IMR-90 (cell line): ENCODE data around the gene DAG1. TPM values are rescaled to one million over a fixed set of nuclear protein-coding genes. Genes with fewer than 3 reads are reported as not detected.

Experiments used
- ATAC-seq: fragments of 200-7000 bp; cut with Tn5 transposase; 2 replicates; pipeline ENCODE4 v1.9.1; 2020; ENCODE audit warnings: low read depth, mild to moderate bottlenecking, moderate library complexity
- BruUV-seq: library from RNA; stranded (reverse); fragments of 400-500 nt; replicated peaks from 2 replicates; lab custom pipeline; 2021; lab: Mats Ljungman, UMichigan
- CTCF ChIA-PET: fragments of 300-600 bp; formaldehyde crosslinking; extraction: SDS; loops from one replicate; lab custom pipeline; 2021; ENCODE audit warnings: antibody characterized with exemption; lab: Yijun Ruan, JAX
- POLR2A ChIA-PET: fragments of 300-600 bp; sonication (Branson Sonifier 250); formaldehyde crosslinking; loops from one replicate; lab custom pipeline; 2022; ENCODE audit warnings: antibody characterized with exemption; ENCODE audit not compliant: unreplicated experiment; lab: Charles Lee
- DNase-seq: peaks from one replicate; pipeline ENCODE4 v3.0.0; 2013
- H2AFZ ChIP-seq: replicated peaks from 2 replicates; pipeline ENCODE3; 2013; ENCODE audit warnings: low read length, mild to moderate bottlenecking; ENCODE audit not compliant: poor library complexity
- H2AK5ac ChIP-seq: 2 replicates; pipeline ENCODE4 v1.6.1; 2013; ENCODE audit warnings: low read depth, low read length, inconsistent platforms
- H2AK9ac ChIP-seq: replicated peaks from 2 replicates; pipeline ENCODE3; 2013; ENCODE audit warnings: mild to moderate bottlenecking, low read depth, low read length, moderate library complexity; ENCODE audit not compliant: poor library complexity
- H2BK120ac ChIP-seq: 2 replicates; pipeline ENCODE4 v1.6.1; 2013; ENCODE audit warnings: low read depth, low read length, inconsistent platforms
- H2BK15ac ChIP-seq: 3 replicates; pipeline ENCODE4 v1.6.1; 2013; ENCODE audit warnings: low read depth, low read length, inconsistent platforms
- H2BK20ac ChIP-seq: 2 replicates; pipeline ENCODE4 v1.6.1; 2013; ENCODE audit warnings: low read depth, mild to moderate bottlenecking, inconsistent platforms, low read length, moderate library complexity
- H2BK5ac ChIP-seq: 2 replicates; pipeline ENCODE4 v1.6.1; 2013; ENCODE audit warnings: mild to moderate bottlenecking, low read depth, low read length, inconsistent platforms; ENCODE audit not compliant: poor library complexity, severe bottlenecking
- H3K14ac ChIP-seq: replicated peaks from 2 replicates; pipeline ENCODE4 v1.6.1; 2013; ENCODE audit warnings: low read depth, low read length, inconsistent platforms
- H3K18ac ChIP-seq: 2 replicates; pipeline ENCODE4 v1.6.1; 2013; ENCODE audit warnings: low read depth, low read length, control low read depth
- H3K23ac ChIP-seq: 2 replicates; pipeline ENCODE4 v1.6.1; 2013; ENCODE audit warnings: low read depth, low read length, inconsistent platforms
- H3K27ac ChIP-seq: 2 replicates; pipeline ENCODE4 v1.5.1; 2013; ENCODE audit warnings: mild to moderate bottlenecking, control low read depth, low read length; ENCODE audit not compliant: insufficient read depth
- H3K27me3 ChIP-seq: 2 replicates; pipeline ENCODE4 v1.6.1; 2013; ENCODE audit warnings: low read length; ENCODE audit not compliant: control insufficient read depth, insufficient read depth
- H3K36me3 ChIP-seq: 2 replicates; pipeline ENCODE4 v1.6.1; 2013; ENCODE audit warnings: low read length, mixed read lengths; ENCODE audit not compliant: control insufficient read depth, insufficient read depth
- H3K4ac ChIP-seq: 2 replicates; pipeline ENCODE4 v1.6.1; 2013; ENCODE audit warnings: low read depth, low read length, inconsistent platforms
- H3K4me1 ChIP-seq: 2 replicates; pipeline ENCODE4 v1.6.1; 2013; ENCODE audit warnings: low read length, mixed read lengths; ENCODE audit not compliant: control insufficient read depth, insufficient read depth
- H3K4me2 ChIP-seq: 2 replicates; pipeline ENCODE4 v1.6.1; 2013; ENCODE audit warnings: low read depth, mild to moderate bottlenecking, control low read depth, low read length, moderate library complexity
- H3K4me3 ChIP-seq: 2 replicates; pipeline ENCODE4 v1.5.1; 2013; ENCODE audit warnings: low read depth, mild to moderate bottlenecking, control low read depth, low read length, moderate library complexity; ENCODE audit not compliant: insufficient read depth
- H3K56ac ChIP-seq: 2 replicates; pipeline ENCODE4 v1.6.1; 2013; ENCODE audit warnings: low read length, inconsistent platforms; ENCODE audit not compliant: insufficient read depth; ENCODE audit errors: extremely low read depth
- H3K79me1 ChIP-seq, 2 experiments: 2 replicates each; pipeline ENCODE4 v1.6.1; 2013; ENCODE audit warnings: low read length in 2 of 2, inconsistent platforms in 1 of 2, low read depth in 1 of 2
- H3K9ac ChIP-seq: 2 replicates; pipeline ENCODE4 v1.6.1; 2013; ENCODE audit warnings: low read depth, low read length, control low read depth
- H3K9me1 ChIP-seq: 2 replicates; pipeline ENCODE4 v1.6.1; 2013; ENCODE audit warnings: low read length, inconsistent platforms; ENCODE audit not compliant: insufficient read depth
- H3K9me3 ChIP-seq: 2 replicates; pipeline ENCODE4 v1.6.1; 2013; ENCODE audit warnings: low read length; ENCODE audit not compliant: control insufficient read depth, insufficient read depth
- H4K20me1 ChIP-seq: 2 replicates; pipeline ENCODE4 v1.6.1; 2013; ENCODE audit warnings: low read length, inconsistent platforms; ENCODE audit not compliant: insufficient read depth
- H4K5ac ChIP-seq: 2 replicates; pipeline ENCODE4 v1.6.1; 2013; ENCODE audit warnings: mild to moderate bottlenecking, low read depth, low read length, control low read depth
- H4K8ac ChIP-seq, 2 experiments: 2 replicates each; pipeline ENCODE4 v1.6.1; 2013; ENCODE audit warnings: low read depth in 2 of 2, low read length in 2 of 2, control low read depth in 1 of 2, inconsistent platforms in 1 of 2
- H4K91ac ChIP-seq: 2 replicates; pipeline ENCODE4 v1.6.1; 2013; ENCODE audit warnings: low read depth, low read length, inconsistent platforms; ENCODE audit not compliant: insufficient read depth
- BHLHE40 ChIP-seq: fragments of 150-350 bp; IDR thresholded peaks from 2 replicates; pipeline ENCODE4 v1.6.1; 2016; ENCODE audit warnings: mild to moderate bottlenecking, low read depth, low read length
- CEBPB ChIP-seq: IDR thresholded peaks from 2 replicates; pipeline ENCODE4 v1.6.1; 2012; ENCODE audit warnings: low read depth, low read length, improper control_type of control experiment
- CHD1 ChIP-seq: IDR thresholded peaks from 2 replicates; pipeline ENCODE4 v1.6.1; 2012; ENCODE audit warnings: low read depth, low read length, improper control_type of control experiment
- CTCF ChIP-seq: conservative IDR thresholded peaks from 2 replicates; pipeline ENCODE4 v1.5.1; 2012; ENCODE audit warnings: mild to moderate bottlenecking, low read depth, low read length, improper control_type of control experiment
- ELK1 ChIP-seq: fragments of 150-350 bp; IDR thresholded peaks from 2 replicates; pipeline ENCODE4 v1.6.1; 2016; ENCODE audit warnings: low read depth, mild to moderate bottlenecking, low read length, moderate library complexity, borderline replicate concordance
- FOS ChIP-seq: fragments of 150-350 bp; IDR thresholded peaks from 2 replicates; pipeline ENCODE4 v1.6.1; 2016; ENCODE audit warnings: low read depth, low read length
- MAFK ChIP-seq: IDR thresholded peaks from 2 replicates; pipeline ENCODE4 v1.6.1; 2012; ENCODE audit warnings: low read depth, low read length, improper control_type of control experiment
- MAZ ChIP-seq: IDR thresholded peaks from 2 replicates; pipeline ENCODE4 v1.6.1; 2012; ENCODE audit warnings: low read depth, mild to moderate bottlenecking, low read length, improper control_type of control experiment, moderate library complexity, borderline replicate concordance
- MXI1 ChIP-seq: IDR thresholded peaks from 2 replicates; pipeline ENCODE4 v1.6.1; 2012; ENCODE audit warnings: low read depth, mild to moderate bottlenecking, low read length, moderate library complexity, borderline replicate concordance
- NFE2L2 ChIP-seq: fragments of 150-350 bp; IDR thresholded peaks from 2 replicates; pipeline ENCODE4 v1.6.1; 2016; ENCODE audit warnings: low read depth, mild to moderate bottlenecking, low read length
- POLR2A ChIP-seq: IDR thresholded peaks from 2 replicates; pipeline ENCODE4 v1.6.1; 2012; ENCODE audit warnings: mild to moderate bottlenecking, low read depth, low read length
- RAD21 ChIP-seq: IDR thresholded peaks from 2 replicates; pipeline ENCODE4 v1.6.1; 2012; ENCODE audit warnings: low read length, improper control_type of control experiment
- RCOR1 ChIP-seq: IDR thresholded peaks from 2 replicates; pipeline ENCODE4 v1.6.1; 2012; ENCODE audit warnings: mild to moderate bottlenecking, low read length, improper control_type of control experiment; ENCODE audit not compliant: insufficient replicate concordance
- SMC3 ChIP-seq: fragments of 150-350 bp; IDR thresholded peaks from 2 replicates; pipeline ENCODE4 v1.6.1; 2016; ENCODE audit warnings: low read depth, mild to moderate bottlenecking, antibody characterized with exemption, low read length, moderate library complexity
- WGBS, 2 experiments: methylation state at CpG; one replicate each; pipeline versions ENCODE4 v1.1.5 to v1.1.7; 2013; ENCODE audit warnings: missing lambda C conversion rate in 2 of 2; ENCODE audit not compliant: insufficient read length in 1 of 2; ENCODE audit errors: extremely low coverage in 2 of 2; 5-methylcytosine and 5-hydroxymethylcytosine counted together
- dilution Hi-C: fragments of 300-500 bp; cut with HindIII; formaldehyde crosslinking; loops from one replicate; pipeline ENCODE4 v1.14.3; 2018; ENCODE audit warnings: low sequenced_read_pairs; ENCODE audit not compliant: unreplicated experiment
- in situ Hi-C: fragments of 300-500 bp; cut with MboI; formaldehyde crosslinking; loops from 3 replicates; pipeline ENCODE4 v1.14.3; 2019; ENCODE audit warnings: low sequenced_read_pairs, inconsistent platforms, mixed read lengths
- intact Hi-C: fragments of 100-400 bp; cut with micrococcal nuclease; formaldehyde crosslinking; loops from 2 replicates; pipeline ENCODE4 v1.10.0; 2022
- polyA plus RNA-seq, 3 experiments: library from polyadenylated mRNA; depleted of rRNA; stranded (reverse); fragments of >200 nt; gene quantifications; 2 replicates each; pipeline ENCODE4 v1.2.3, GENCODE V29; 2012; ENCODE audit warnings: low replicate concordance in 1 of 3
- total RNA-seq: library from RNA; depleted of rRNA; stranded (reverse); fragments of >200 nt; gene quantifications from 2 replicates; pipeline ENCODE4 v1.2.3, GENCODE V29; 2012

Gene DAG1
- total and polyA plus RNA-seq, 2 of the 4 experiments (the other 2 are of a cell fraction) = 31.0 to 40.2 TPM

- Histone ChIP-seq H3K23ac (no peak overlapping the region), H2BK120ac (no peak overlapping the region), H4K5ac (no peak overlapping the region), H3K4me1 (peaks cover 8% of the 10 kb centered on the region), H2AFZ (no peak overlapping the region), H2BK15ac (no peak overlapping the region), H3K4me2 (no peak overlapping the region), H2AK9ac (no peak overlapping the region), H3K9me3 (no peaks in the 10 kb centered on the region), H3K9ac (no peak overlapping the region), H2AK5ac (no peak overlapping the region), H3K27me3 (no peaks in the 10 kb centered on the region), H3K27ac (no peak overlapping the region), H3K14ac (no peak overlapping the region), H4K8ac (no peak overlapping the region), H2BK5ac (no peak overlapping the region), H3K18ac (no peak overlapping the region), H4K20me1 (no peaks in the 10 kb centered on the region), H3K4ac (no peak overlapping the region), H2BK20ac (no peak overlapping the region), H3K9me1 (peaks cover 12% of the 10 kb centered on the region), H4K91ac (no peak overlapping the region), H3K36me3 (no peaks in the 10 kb centered on the region), H3K4me3 (no peak overlapping the region), H3K56ac (no peak overlapping the region), H3K79me1 (no peaks in the 10 kb centered on the region)
- TF ChIP-seq CHD1 (no peak), MAZ (no peak), POLR2A (no peak), MXI1 (no peak), MAFK (no peak), ELK1 (no peak), RAD21 (no peak), FOS (no peak), NFE2L2 (no peak), CEBPB (no peak), RCOR1 (no peak), CTCF (no peak), BHLHE40 (no peak), SMC3 (no peak)
- ChIA-PET POLR2A (interaction anchor here (0.6 kb wide), 1 partner anchor 272 kb away, joined by 6 read pairs; no protein-coding TSS in a partner anchor), CTCF (interaction anchor here (1.2 kb wide), 1 partner anchor 113 kb away, joined by 3 read pairs; no protein-coding TSS in a partner anchor)
- dilution Hi-C loops = no loop called here
- no peak for DNase-seq
- BruUV-seq = no TSS peak
- in situ Hi-C loops = no loop called here
- intact Hi-C loops = no loop called here
- WGBS, 2 experiments = no CpG with 5 or more reads among the region's 4 CpGs
- no peak for ATAC-seq
Measured at GRCh38 chr3:49453621-49454020, 16.4 kb upstream of the DAG1 start.
